NCI-H1048 (cell line): ENCODE results near the gene KCNQ1.
"Not testable (repeated sequence)": the region's sequence is repeated elsewhere in the genome, so short reads cannot be mapped to it uniquely, and the experiment has no call there.

Experiments
- DNase-seq: peaks from one replicate; lab custom pipeline; 2025; lab: John Stamatoyannopoulos, UW

The KCNQ1 gene

DNA sequence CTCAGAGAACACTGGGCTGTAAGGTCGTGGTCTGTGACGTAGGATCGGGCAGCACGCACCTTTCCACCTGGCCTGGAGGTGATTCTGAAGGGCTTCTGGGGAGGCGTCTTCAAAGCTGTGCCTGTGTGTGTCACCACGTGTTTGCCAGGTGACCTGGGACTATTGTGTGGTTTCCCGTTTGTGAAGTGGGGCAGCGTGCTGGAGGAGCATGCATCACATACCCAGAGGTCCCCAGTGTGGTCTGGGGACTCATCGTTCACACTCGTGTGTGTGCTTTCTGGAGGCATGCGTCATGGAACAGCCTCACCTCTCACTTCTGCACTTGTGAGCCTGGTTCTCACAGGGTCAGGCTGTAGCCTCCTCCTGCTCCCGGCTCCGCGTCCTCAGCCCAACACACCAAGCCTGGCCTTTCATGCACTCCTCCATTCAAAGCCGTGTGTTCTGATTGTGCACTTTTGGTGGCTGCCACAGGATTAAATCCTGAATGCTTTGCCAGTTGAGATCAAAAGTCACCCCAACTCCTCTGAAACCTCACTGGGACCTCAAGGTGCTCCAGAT lies 148.7 kb downstream of the KCNQ1 start:
- no peak for DNase-seq

DNA sequence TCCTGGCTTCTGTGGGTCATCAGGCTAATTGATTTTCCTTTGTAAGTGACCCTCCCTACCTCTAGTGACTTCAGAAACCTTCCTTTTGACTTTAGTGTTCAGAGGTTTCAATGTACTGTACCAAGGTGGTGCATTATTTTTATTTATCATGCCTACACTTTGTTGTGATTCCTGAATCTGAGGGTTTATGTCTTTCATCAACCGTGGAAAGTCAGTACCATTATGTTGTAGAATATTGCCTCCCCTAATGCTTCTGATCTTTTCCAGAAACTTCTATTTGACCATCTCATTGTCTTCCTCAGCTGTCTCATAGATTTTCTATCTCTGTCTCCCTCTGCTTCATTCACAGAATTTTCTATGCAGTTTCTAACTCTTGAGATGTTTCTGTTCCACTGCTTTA lies 149.5 kb downstream of the KCNQ1 start:
- no peak for DNase-seq

GRCh38 chr11:2595204-2595603 lies 150.4 kb downstream of the KCNQ1 start:
- no peak for DNase-seq

DNA sequence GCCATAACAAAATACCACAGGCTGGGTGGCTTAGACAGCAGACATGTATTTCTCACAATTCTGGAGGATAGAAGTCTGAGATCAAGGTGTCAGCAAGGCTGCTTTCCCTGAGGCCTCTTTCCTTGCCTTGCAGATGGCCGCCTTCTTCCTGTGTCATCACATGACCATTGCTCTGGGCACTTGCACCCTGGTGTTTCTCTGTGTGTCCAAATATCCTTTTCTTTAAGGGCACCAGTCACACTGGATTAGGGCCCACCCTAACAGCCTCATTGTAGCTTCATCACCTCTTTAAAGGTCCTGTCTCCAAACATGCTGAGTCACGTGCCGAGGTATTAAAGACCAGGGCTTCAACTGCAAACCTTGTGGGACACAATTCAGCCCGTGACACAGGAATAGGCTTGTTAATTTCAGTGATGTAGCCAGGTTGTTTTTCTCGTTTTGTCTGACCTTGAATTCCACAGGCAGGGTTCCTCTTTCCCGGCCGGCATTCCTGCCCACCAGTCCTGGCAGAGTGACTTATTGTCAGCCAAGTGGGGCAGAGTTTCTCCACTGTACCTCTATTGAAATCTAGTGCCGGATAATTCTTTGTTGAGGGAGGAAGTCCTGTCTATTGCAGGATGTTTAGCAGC lies 154.9 kb downstream of the KCNQ1 start:
- no peak for DNase-seq

DNA sequence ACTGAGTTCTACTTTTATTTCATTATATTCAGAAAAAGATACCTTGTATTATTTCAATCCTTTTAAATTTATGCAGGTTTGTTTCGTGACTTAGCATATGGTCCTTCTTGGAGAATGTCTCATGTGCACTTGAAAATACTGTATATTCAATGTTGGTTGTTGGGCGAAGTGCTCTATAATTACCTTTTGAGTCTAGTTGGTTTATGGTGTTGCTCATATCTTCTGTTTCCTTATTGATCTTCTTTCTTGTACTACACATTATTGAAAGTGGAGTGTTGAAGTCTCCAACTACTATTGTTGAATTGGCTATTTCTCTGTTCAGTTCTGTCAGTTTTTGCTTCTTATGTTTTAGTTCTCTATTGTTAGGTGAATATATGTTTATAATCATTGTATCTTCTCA lies 164.5 kb downstream of the KCNQ1 start:
- no peak for DNase-seq

- no peak for DNase-seq
Measured at GRCh38 chr11:2612884-2613571, 168.2 kb downstream of the KCNQ1 start.

- DNase-seq = no peak
Measured at GRCh38 chr11:2621894-2622293, 177.1 kb downstream of the KCNQ1 start.

- no peak for DNase-seq
Measured at GRCh38 chr11:2625183-2625582, 180.4 kb downstream of the KCNQ1 start.

GRCh38 chr11:2630679-2631078 lies 185.9 kb downstream of the KCNQ1 start:
- no peak for DNase-seq

DNA sequence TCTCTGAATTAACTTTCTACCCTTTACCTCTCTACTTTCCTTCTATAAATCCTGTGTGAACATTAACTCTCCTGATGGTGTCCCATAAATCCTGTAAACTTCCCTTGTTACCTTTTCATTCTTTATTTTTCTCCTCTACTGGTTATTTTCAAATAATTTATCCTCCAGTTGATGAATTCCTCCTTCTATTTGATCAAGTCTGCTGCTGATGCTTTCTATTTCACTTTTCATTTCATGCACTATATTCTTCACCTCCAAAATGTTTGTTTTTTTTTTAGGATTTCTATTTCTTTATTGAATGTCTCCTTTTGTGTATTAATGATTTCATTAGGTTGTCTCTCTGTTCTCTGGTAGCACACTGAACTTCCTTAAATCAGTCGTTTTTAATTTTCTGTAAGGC lies 186.4 kb downstream of the KCNQ1 start:
- no peak for DNase-seq

GRCh38 chr11:2639763-2640162 lies 195.0 kb downstream of the KCNQ1 start:
- not testable (repeated sequence) for DNase-seq

GRCh38 chr11:2641623-2642022 lies 196.8 kb downstream of the KCNQ1 start:
- DNase-seq = no peak

DNA sequence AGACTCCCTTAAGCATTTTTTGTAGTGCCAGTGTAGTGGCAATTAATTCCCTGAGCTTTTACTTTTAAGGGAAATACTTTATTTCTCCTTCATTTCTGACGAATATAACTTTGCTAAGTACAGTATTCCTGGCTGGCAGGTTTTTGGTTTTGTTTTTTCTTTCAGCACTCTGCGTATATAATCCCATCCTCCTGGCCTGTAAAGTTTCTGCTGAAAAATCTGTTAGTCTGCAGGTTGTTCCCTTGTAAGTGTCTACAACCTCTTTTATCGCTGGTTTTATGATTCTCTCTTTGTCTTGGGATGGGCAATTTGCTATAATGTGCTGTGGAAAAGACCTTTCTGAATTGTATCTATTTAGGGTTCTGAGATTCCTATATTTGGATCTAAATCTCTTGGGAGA lies 198.9 kb downstream of the KCNQ1 start:
- DNase-seq = no peak

GRCh38 chr11:2644844-2645778 lies 200.3 kb downstream of the KCNQ1 start:
- no peak for DNase-seq

GRCh38 chr11:2645779-2646118 lies 200.9 kb downstream of the KCNQ1 start:
- no peak for DNase-seq

GRCh38 chr11:2647167-2647566 lies 202.4 kb downstream of the KCNQ1 start:
- no peak for DNase-seq

DNA sequence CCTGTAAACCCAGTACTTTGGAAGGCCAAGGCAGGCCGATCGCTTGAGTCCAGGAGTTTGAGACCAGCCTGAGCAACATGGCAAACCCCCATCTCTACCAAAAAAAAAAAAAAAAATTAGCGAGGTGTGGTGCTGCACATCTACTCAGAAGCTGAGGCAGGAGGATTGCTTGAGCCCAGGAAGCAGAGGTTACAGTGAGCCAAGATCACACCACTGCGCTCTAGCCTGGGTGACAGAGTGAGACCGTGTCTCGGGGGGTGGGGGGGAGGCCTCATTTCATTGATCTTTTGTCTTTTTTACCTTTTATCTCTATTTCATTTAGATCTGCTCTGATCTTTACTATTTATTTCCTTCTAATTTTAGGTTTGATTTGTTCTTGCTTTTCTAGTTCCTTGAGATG lies 203.1 kb downstream of the KCNQ1 start:
- no peak for DNase-seq

- no peak for DNase-seq
Measured at GRCh38 chr11:2649400-2649799, 204.6 kb downstream of the KCNQ1 start.

DNA sequence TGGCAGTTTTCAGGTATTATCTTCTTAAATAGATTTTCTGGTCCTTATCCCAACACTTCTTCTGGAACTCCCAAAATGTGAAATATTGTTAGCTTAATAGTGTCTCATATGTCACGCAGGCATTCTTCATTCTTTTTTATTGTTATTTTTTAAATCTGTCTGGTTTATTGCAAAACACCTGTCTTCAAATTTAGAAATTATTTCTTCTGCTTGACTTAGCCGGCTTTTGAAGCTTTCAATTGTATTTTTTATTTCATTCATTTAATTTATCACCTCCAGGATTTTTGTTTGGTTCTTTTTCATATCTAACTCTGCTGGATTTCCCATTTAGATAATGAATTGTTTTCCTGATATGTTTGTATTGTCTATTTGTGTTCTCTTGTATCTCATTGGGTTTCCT lies 205.0 kb downstream of the KCNQ1 start:
- DNase-seq = no peak

- no peak for DNase-seq
Measured at GRCh38 chr11:2650343-2650867, 205.6 kb downstream of the KCNQ1 start.

GRCh38 chr11:2651054-2651617 lies 206.3 kb downstream of the KCNQ1 start:
- DNase-seq = no peak

DNA sequence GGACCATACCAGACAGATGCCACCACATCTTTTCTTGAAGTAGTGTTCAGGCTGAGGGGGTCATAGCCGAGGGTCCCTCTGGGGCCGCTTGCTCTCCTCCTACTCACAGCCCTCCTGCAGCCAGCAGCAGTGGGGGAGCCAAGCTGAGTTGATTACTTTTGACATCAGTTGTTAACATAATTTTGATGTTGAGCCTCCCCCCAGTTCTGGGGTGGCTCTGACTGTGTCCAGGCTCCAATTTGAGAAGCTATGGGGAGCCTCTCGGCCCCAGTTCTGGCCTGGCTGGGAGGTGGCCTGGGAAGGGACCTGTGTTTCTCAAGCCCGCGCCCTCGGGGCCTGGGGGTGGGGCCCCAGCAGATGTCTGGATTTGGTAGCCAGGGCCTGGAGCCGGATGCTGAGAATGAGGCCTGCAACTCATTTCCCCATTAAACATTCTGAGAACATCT lies 207.0 kb downstream of the KCNQ1 start:
- no peak for DNase-seq
